ENCODE results near the gene IQSEC1.

The IQSEC1 gene

DNA sequence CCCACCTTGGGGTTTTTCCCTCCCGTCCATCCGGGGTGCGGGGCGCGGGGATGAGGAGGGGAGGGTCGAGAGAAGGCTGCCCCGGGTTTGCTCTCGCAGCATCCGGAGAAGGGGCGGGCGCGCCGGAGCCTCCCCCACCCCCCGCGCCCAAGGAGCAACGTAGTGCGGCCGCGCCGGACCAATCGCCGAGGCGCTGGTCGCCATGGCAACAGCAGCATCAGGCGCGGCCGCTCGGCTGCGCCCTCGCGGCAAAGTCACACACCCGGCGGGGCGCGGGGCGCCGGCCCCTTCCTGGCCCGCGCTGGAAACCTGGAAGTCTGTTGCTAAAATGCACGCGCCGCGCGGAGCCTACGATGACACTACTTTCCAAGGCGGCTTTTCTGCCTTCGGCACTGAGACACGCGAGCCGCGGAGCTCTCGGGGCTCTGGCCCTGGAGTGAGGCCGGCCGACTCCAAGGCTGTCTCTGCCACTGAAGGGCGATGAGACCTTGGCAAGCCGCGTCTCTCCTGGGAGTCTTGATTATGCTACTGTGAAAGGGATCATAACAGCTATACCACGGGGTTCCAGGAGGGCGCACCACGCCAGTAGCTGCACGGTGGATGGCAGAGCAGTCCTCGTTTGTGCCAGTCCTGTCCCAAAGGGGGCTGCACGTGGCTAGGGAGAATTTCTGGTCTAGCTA is at the start of gene IQSEC1:
TSS of gene IQSEC1 (minus strand) at position 104 of the 680 bp plus-strand sequence. CDS start 415 bp downstream, outside the sequence.
- H3K4me3 ChIP-seq (ENCODE audit: low read length) = no peak within 1 kb of the TSS
- no peak for DNase-seq (ENCODE audit: low read depth)
- no peak for TF ChIP-seq CTCF (conservative IDR thresholded peaks at IDR 0.05; ENCODE audit: low read length)

DNA sequence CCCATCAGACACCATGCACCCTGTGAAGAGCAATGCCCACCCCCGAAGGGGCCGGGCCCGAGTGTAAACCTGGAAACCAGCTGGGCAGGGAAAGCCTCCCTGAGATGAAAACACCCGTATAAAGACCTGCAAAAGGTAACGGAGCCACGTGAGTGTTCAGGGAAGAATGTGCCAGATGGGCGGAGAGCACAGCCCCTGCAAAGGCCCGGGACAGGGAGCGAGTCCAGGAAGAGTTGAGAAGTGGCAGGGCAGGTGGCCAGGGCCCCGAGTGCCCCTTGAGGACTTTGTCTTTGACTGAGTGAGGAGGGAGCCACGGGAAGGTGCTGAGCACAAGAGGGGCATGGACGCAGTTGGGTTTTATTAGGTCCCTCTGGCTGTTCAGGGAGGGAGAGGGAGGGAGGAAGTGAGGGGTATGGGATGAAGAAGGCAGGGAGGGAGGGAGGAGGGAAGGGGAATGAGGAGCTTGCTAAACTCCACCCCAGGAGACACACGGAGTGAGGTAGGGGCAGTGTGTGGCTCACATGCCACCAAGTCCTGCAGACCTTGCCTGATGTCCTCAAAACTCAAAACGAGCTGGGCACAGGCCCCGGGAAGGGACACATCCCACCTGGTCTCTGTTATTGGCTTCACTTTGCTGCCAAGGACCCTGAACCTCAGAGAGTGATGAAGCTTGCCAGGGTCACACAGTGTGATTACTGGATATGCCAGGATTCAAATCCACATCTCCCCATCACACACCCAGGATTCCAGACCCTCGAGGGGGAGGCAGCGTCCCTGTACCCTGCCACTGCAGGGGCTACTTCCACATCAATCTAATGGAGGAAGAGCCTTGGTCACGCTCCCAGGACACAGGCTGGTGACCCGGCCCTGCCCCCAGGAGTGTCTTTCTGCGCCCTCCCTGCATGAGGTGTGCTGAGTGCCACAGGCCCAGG is 49.1 kb upstream of the IQSEC1 start:
- TF ChIP-seq CTCF (conservative IDR thresholded peaks at IDR 0.05; ENCODE audit: low read length) = no peak
- no peak overlapping the region for H3K4me3 ChIP-seq (ENCODE audit: low read length)
- no peak for DNase-seq (ENCODE audit: low read depth)

DNA sequence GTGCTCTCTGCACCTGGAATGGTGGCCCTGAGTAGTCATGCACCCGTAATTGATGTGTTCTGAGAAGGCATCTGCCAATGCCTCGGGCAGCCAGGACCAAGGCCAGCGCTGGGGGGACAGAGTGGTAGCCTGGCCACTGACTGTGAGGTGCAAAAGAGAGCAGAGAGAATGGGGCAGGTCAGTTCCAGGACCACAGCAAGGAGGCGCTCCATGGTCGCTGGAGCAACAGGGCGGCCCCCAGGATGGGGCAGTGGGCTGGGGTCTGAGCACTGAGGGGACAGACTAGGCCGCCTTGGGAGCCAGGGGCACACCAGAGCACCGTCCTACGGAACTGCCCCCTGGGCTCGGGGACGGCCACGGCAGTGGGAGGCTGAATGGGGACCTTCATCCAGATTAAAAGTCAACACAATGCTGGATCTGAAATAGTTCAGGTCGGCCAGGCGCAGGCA is 48.3 kb upstream of the IQSEC1 start:
- DNase-seq (ENCODE audit: low read depth) = no peak
- H3K4me3 ChIP-seq (ENCODE audit: low read length) = no peak overlapping the region
- no peak for TF ChIP-seq CTCF (conservative IDR thresholded peaks at IDR 0.05; ENCODE audit: low read length)

GRCh38 chr3:13120928-13121552 is 47.8 kb upstream of the IQSEC1 start:
- H3K4me3 ChIP-seq (ENCODE audit: low read length) = no peak overlapping the region
- no peak for TF ChIP-seq CTCF (conservative IDR thresholded peaks at IDR 0.05; ENCODE audit: low read length)
- DNase-seq (ENCODE audit: low read depth) = no peak

GRCh38 chr3:13120289-13120927 is 47.2 kb upstream of the IQSEC1 start:
- TF ChIP-seq CTCF (conservative IDR thresholded peaks at IDR 0.05; ENCODE audit: low read length) = no peak
- H3K4me3 ChIP-seq (ENCODE audit: low read length) = no peak overlapping the region
- DNase-seq (ENCODE audit: low read depth) = no peak

DNA sequence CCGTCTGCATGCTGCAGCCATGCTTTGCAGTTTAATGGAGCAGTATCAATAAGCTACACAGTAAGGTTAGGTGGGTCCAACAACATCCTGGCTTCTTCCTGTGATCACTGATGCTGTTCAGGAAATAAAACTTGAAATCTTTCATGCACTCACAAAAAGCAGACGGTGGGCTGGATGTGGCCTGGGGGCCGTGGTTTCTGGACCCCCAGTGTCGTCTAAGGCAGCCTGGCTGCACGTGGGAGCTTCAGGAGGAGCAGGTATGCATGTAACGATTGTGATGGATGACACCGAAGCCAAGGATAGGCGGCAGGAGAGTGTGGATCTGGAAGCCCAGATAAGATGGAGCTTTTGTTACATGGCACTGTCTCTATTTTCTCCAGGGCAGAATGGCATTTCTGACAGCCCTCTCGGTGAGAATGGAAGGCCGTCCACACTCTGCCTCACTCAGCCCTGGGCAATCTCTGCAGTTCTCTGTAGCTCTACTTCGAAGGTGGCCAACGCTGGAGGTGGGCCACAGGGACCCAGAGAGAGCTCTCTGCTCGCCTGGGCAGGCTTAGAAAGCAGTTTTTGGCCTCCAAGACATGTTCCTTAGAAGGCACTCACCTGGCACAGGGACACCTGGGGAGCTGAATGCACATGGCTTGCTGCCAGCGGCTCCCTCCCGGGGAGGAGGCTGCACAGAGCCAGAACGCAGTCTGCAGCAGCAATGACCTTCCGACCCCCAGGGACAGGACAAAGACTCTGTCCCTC is 46.4 kb upstream of the IQSEC1 start:
- DNase-seq (ENCODE audit: low read depth) = no peak
- no peak for TF ChIP-seq CTCF (conservative IDR thresholded peaks at IDR 0.05; ENCODE audit: low read length)

More for the DNA sequence above, 46.4 kb upstream of the IQSEC1 start:
- no peak overlapping the region for H3K4me3 ChIP-seq (ENCODE audit: low read length)

Data from AG10803 (cell line).